ENCODE results near the gene ACBD7.

The ACBD7 gene

DNA sequence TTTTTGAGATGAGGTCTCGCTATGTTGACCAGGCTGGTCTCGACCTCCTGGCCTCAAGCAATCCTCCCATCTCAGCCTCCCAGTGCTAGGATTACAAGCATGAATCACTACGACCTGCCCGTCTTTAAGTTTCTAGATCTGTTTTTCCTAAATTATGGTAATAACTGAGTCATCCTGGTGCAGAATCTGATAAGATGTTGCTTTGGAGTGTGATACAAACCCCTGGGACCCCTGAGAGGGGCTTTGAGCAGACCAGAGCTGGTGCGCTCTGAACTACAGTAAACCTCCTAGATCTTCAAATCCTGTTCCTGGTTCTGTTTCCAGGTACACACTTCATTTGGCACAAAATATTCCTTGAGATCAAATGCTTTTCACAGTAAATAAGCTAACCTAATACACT is 42.8 kb upstream of the ACBD7 start:
- no peak overlapping the region for H3K9ac ChIP-seq
- H3K4me2 ChIP-seq, result no peak overlapping the region
- no peaks in the 10 kb centered on the region for H3K36me3 ChIP-seq (ENCODE audit: insufficient read depth)
- no peak overlapping the region for H3K4me3 ChIP-seq (IDR thresholded peaks at IDR 0.05; ENCODE audit: insufficient read depth, low read depth, low read length)
- H2AFZ ChIP-seq (ENCODE audit: low read depth), result no peak overlapping the region
- no peaks in the 10 kb centered on the region for H3K79me2 ChIP-seq (ENCODE audit: insufficient read depth, low read depth)
- H4K20me1 ChIP-seq (ENCODE audit: insufficient read depth), result no peaks in the 10 kb centered on the region
- H3K27ac ChIP-seq, result no peak overlapping the region
- TF ChIP-seq, protein P1, sequence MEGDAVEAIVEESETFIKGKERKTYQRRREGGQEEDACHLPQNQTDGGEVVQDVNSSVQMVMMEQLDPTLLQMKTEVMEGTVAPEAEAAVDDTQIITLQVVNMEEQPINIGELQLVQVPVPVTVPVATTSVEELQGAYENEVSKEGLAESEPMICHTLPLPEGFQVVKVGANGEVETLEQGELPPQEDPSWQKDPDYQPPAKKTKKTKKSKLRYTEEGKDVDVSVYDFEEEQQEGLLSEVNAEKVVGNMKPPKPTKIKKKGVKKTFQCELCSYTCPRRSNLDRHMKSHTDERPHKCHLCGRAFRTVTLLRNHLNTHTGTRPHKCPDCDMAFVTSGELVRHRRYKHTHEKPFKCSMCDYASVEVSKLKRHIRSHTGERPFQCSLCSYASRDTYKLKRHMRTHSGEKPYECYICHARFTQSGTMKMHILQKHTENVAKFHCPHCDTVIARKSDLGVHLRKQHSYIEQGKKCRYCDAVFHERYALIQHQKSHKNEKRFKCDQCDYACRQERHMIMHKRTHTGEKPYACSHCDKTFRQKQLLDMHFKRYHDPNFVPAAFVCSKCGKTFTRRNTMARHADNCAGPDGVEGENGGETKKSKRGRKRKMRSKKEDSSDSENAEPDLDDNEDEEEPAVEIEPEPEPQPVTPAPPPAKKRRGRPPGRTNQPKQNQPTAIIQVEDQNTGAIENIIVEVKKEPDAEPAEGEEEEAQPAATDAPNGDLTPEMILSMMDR (conservative IDR thresholded peaks at IDR 0.05; ENCODE audit: low read depth, low read length), result no peak
- H3K4me1 ChIP-seq (ENCODE audit: low read depth, poor library complexity, severe bottlenecking), result no peaks in the 10 kb centered on the region
- H3K27me3 ChIP-seq (ENCODE audit: insufficient read depth, low read depth), result no peaks in the 10 kb centered on the region

DNA sequence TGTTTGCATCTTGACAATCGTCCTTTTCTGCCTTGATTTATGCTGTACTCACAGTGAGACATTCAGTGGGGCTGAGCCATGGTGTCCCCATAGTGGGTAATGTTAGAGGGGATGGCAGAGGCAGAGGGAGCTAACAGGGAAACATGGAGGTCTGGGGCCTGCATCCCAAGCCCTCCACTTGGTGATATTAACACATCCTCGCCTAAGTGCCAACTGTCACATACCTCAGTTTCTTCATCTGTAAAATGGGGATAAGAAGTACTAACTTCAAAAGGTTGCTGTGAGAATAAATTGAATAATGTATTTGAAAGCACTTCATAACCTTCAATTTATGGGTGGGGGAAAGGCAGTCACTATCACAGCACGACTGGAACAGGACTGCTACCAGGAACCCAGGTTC is 36.3 kb upstream of the ACBD7 start:
- H3K4me2 ChIP-seq, result no peak overlapping the region
- H3K36me3 ChIP-seq (ENCODE audit: insufficient read depth), result no peaks in the 10 kb centered on the region
- H3K9ac ChIP-seq, result no peak overlapping the region
- peaks cover 34% of the 10 kb centered on the region for H3K4me1 ChIP-seq (ENCODE audit: low read depth, poor library complexity, severe bottlenecking)
- H3K4me3 ChIP-seq (IDR thresholded peaks at IDR 0.05; ENCODE audit: insufficient read depth, low read depth, low read length), result no peak overlapping the region
- no peaks in the 10 kb centered on the region for H3K27me3 ChIP-seq (ENCODE audit: insufficient read depth, low read depth)
- H4K20me1 ChIP-seq (ENCODE audit: insufficient read depth), result no peaks in the 10 kb centered on the region
- no peak overlapping the region for H3K27ac ChIP-seq
- H2AFZ ChIP-seq (ENCODE audit: low read depth), result no peak overlapping the region
- H3K79me2 ChIP-seq (ENCODE audit: insufficient read depth, low read depth), result no peaks in the 10 kb centered on the region
- TF ChIP-seq, protein P1 (conservative IDR thresholded peaks at IDR 0.05; ENCODE audit: low read depth, low read length), result no peak

DNA sequence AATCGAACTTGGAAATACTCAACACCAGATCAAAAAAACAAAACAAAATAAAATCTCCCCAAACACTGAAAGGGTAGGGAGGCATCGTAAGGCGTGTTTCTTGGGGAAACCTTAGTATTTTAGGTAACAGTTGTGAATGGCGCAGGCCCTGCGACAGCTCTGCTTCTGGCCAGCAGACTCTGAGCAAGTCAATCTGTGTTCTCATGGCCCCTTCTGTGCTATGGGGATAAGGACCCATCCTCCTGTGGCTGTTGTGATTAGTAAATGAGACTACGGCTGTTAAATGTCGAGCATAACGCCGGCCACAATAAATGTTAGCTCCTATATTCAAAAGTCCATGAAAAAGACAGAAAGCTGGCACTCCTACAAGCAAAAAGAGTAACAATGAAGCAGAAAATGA is 35.6 kb upstream of the ACBD7 start:
- Histone ChIP-seq H4K20me1 (ENCODE audit: insufficient read depth) (no peaks in the 10 kb centered on the region), H3K27me3 (ENCODE audit: insufficient read depth, low read depth) (no peaks in the 10 kb centered on the region), H3K4me2 (no peak overlapping the region), H3K27ac (no peak overlapping the region; the same call in 1 of the 2 replicates), H3K36me3 (ENCODE audit: insufficient read depth) (no peaks in the 10 kb centered on the region), H3K79me2 (ENCODE audit: insufficient read depth, low read depth) (no peaks in the 10 kb centered on the region), H2AFZ (ENCODE audit: low read depth) (no peak overlapping the region), H3K9ac (no peak overlapping the region), H3K4me1 (ENCODE audit: low read depth, poor library complexity, severe bottlenecking) (peaks cover 41% of the 10 kb centered on the region), H3K4me3 (IDR thresholded peaks at IDR 0.05; ENCODE audit: insufficient read depth, low read depth, low read length) (no peak overlapping the region)
- TF ChIP-seq, protein P1 (conservative IDR thresholded peaks at IDR 0.05; ENCODE audit: low read depth, low read length), result no peak

DNA sequence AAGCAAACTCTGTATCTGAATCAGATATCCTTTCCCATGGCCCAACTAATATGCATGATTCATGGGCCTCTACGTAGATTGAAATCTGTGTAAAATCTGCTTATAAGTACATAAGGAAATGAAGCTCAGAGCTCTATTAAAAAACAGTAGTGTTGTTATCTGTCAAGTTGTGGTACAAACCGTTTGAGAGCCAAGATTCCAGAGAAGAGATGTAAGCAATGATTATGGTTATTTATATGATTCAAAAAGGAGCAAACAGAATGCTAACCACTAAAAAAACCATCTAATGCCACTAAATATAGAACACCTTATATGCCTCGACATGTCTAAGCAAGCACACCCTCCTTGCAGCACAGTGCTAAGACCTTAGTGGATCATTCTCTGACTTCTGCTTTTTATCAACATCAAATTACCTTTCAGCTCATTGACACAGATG is 35.2 kb upstream of the ACBD7 start:
- Histone ChIP-seq H3K4me1 (ENCODE audit: low read depth, poor library complexity, severe bottlenecking) (peaks cover 46% of the 10 kb centered on the region), H3K27me3 (ENCODE audit: insufficient read depth, low read depth) (no peaks in the 10 kb centered on the region), H4K20me1 (ENCODE audit: insufficient read depth) (no peaks in the 10 kb centered on the region), H3K4me3 (IDR thresholded peaks at IDR 0.05; ENCODE audit: insufficient read depth, low read depth, low read length) (no peak overlapping the region), H3K9ac (peak overlapping the region; percentile 68; the same call in 1 of the 2 replicates), H3K79me2 (ENCODE audit: insufficient read depth, low read depth) (no peaks in the 10 kb centered on the region), H3K27ac (peak overlapping the region; percentile 94; the same call in 1 of the 2 replicates), H3K36me3 (ENCODE audit: insufficient read depth) (no peaks in the 10 kb centered on the region), H2AFZ (ENCODE audit: low read depth) (no peak overlapping the region), H3K4me2 (peak overlapping the region; percentile 61; the same call in 1 of the 2 replicates)
- TF ChIP-seq, protein P1 (conservative IDR thresholded peaks at IDR 0.05; ENCODE audit: low read depth, low read length), result no peak
